Measurements from ENCODE around the gene CDKAL1.
"Not testable (repeated sequence)": the region's sequence is repeated elsewhere in the genome, so short reads cannot be mapped to it uniquely, and the experiment has no call there.

Gene CDKAL1

GRCh38 chr6:21046276-21046675, 512.0 kb downstream of the CDKAL1 start:
- no peak for DNase-seq

- DNase-seq, result no peak
These were observed 513.8 kb downstream of the CDKAL1 start for GRCh38 chr6:21048047-21048446.

- no peak for DNase-seq
These were observed 514.9 kb downstream of the CDKAL1 start for GRCh38 chr6:21049148-21049547.

GRCh38 chr6:21049572-21049971, 515.3 kb downstream of the CDKAL1 start:
- DNase-seq, result no peak

- DNase-seq, result no peak
These were observed 516.7 kb downstream of the CDKAL1 start for GRCh38 chr6:21050935-21051334.

GRCh38 chr6:21051777-21052176, 517.5 kb downstream of the CDKAL1 start:
- DNase-seq, result no peak

- DNase-seq, result no peak
These were observed 519.4 kb downstream of the CDKAL1 start for GRCh38 chr6:21053612-21054011.

GRCh38 chr6:21055480-21055879, 521.2 kb downstream of the CDKAL1 start:
- DNase-seq, result not testable (repeated sequence)

- peak; percentile 23 for DNase-seq
These were observed 527.6 kb downstream of the CDKAL1 start for GRCh38 chr6:21061892-21062291.

GRCh38 chr6:21064756-21065340, 530.6 kb downstream of the CDKAL1 start:
- DNase-seq, result no peak

- DNase-seq, result no peak
These were observed 533.3 kb downstream of the CDKAL1 start for GRCh38 chr6:21067521-21067920.

- no peak for DNase-seq
These were observed 536.4 kb downstream of the CDKAL1 start for GRCh38 chr6:21070620-21071019.

GRCh38 chr6:21071780-21072468, 537.7 kb downstream of the CDKAL1 start:
- DNase-seq, result no peak

- DNase-seq, result no peak
These were observed 539.1 kb downstream of the CDKAL1 start for GRCh38 chr6:21073318-21073839.

- DNase-seq, result no peak
These were observed 540.2 kb downstream of the CDKAL1 start for GRCh38 chr6:21074484-21074883.

GRCh38 chr6:21075986-21076385, 541.7 kb downstream of the CDKAL1 start:
- DNase-seq, result no peak

- no peak for DNase-seq
These were observed 544.2 kb downstream of the CDKAL1 start for GRCh38 chr6:21078497-21078896.

- DNase-seq, result no peak
These were observed 545.3 kb downstream of the CDKAL1 start for GRCh38 chr6:21079468-21080048.

- no peak for DNase-seq
These were observed 546.0 kb downstream of the CDKAL1 start for GRCh38 chr6:21080221-21080620.

GRCh38 chr6:21082091-21082490, 547.8 kb downstream of the CDKAL1 start:
- DNase-seq, result no peak

GRCh38 chr6:21083708-21084107, 549.5 kb downstream of the CDKAL1 start:
- no peak for DNase-seq

GRCh38 chr6:21084656-21085055, 550.4 kb downstream of the CDKAL1 start:
- no peak for DNase-seq

GRCh38 chr6:21085211-21085610, 551.0 kb downstream of the CDKAL1 start:
- no peak for DNase-seq

- no peak for DNase-seq
These were observed 551.4 kb downstream of the CDKAL1 start for GRCh38 chr6:21085643-21086042.
